Mammary epithelial cell (primary cell): ENCODE data around the gene RPL10A.

Source experiments
- EZH2 ChIP-seq: IDR thresholded peaks from 2 replicates; pipeline ENCODE4 v1.6.1; 2012; ENCODE audit warnings: low read length, inconsistent platforms, borderline replicate concordance
- TF ChIP-seq, protein P1 (sequence below), 2 donors: IDR thresholded peaks in 1 of 2; conservative IDR thresholded peaks in 1 of 2; 2 replicates each; pipeline ENCODE4 v1.5.1; 2011 to 2012; ENCODE audit warnings: inconsistent platforms in 2 of 2, low read length in 2 of 2, mild to moderate bottlenecking in 2 of 2, control low read depth in 1 of 2, low read depth in 1 of 2; ENCODE audit not compliant: insufficient read depth in 1 of 2; ENCODE audit errors: extremely low read depth in 1 of 2

DNA sequence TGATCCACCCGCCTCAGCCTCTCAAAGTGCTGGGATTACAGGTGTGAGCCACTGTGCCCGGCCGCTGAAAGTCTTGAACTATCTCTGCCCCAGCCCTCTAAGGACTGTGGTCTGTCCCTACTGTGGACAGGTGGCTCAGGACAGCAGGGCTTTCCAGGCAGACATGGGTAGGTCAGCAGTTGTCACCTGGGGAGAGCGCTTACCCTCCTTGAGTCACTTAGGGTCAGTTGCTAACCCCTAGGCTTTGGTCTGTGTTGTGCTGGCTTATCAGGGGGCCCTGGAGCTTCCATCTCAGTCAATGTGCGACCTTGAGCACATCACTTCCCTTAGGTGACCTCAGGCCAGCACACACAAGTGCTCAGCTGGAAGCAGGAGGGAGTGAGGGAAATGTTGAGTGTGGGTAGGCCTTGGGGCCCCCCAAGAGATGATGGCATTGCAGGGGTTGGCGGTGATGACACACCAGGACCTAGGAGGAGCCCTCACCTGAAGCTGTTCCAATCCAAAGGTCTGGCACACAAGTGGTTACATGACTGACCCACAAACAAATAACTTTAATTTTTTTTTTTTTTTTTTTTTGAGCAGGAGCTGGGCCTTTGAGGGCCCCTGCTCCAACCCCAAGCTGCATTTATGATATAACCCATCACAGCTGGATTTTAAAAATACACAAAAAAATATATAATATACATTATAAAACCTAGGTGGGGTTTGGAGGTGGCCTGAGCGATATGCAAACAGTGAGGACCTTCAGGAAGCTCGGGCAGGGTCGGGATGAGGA, 5.1 kb downstream of the RPL10A start:
- TF ChIP-seq, protein P1, sequence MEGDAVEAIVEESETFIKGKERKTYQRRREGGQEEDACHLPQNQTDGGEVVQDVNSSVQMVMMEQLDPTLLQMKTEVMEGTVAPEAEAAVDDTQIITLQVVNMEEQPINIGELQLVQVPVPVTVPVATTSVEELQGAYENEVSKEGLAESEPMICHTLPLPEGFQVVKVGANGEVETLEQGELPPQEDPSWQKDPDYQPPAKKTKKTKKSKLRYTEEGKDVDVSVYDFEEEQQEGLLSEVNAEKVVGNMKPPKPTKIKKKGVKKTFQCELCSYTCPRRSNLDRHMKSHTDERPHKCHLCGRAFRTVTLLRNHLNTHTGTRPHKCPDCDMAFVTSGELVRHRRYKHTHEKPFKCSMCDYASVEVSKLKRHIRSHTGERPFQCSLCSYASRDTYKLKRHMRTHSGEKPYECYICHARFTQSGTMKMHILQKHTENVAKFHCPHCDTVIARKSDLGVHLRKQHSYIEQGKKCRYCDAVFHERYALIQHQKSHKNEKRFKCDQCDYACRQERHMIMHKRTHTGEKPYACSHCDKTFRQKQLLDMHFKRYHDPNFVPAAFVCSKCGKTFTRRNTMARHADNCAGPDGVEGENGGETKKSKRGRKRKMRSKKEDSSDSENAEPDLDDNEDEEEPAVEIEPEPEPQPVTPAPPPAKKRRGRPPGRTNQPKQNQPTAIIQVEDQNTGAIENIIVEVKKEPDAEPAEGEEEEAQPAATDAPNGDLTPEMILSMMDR (conservative IDR thresholded peaks at IDR 0.05 in 1 of 2, IDR thresholded peaks at IDR 0.05 in 1 of 2; ENCODE audit: extremely low read depth in 1 of 2, insufficient read depth in 1 of 2, low read depth in 1 of 2, low read length in 2 of 2) = no peak
- no peak for TF ChIP-seq EZH2
